A549 treated with AZD9567 at 1 μM for 4 hours (cell line): ENCODE results near the gene ADAM17. TPM values are rescaled to one million over a fixed set of nuclear protein-coding genes. Genes with fewer than 3 reads are reported as not detected.

Experiments
- total RNA-seq: library from RNA; stranded (reverse); fragments of 200-300 nt; extraction: Qiagen RNA extraction; gene quantifications from 5 replicates; pipeline ENCODE4 v1.2.3, GENCODE V29; 2022; ENCODE audit not compliant: insufficient read depth

The ADAM17 gene
- 25.5 to 32.0 TPM (median 28.5 TPM) in 5 replicates for total RNA-seq

GRCh38 chr2:9555297-9556120, at the start of gene ADAM17:
ADAM17 (minus strand) TSS chr2:9555830; CDS start chr2:9555605, 225 bp downstream.

GRCh38 chr2:9474361-9475057, 81.1 kb downstream of the ADAM17 start, which contains the start of gene IAH1:
IAH1 (plus strand) TSS chr2:9474551; CDS start chr2:9474567, 16 bp downstream.

Other genes with a start within 250 kb of the ADAM17 start
- 163 to 195 TPM (median 176 TPM) in 5 replicates for gene ITGB1BP1, start 132.3 kb downstream of the ADAM17 start, total RNA-seq
- 46.2 to 93.0 TPM (median 49.8 TPM) in 5 replicates for gene CPSF3, start 132.2 kb downstream of the ADAM17 start, total RNA-seq
- 75.8 to 109 TPM (median 99.4 TPM) in 5 replicates for gene IAH1, start 81.3 kb downstream of the ADAM17 start, total RNA-seq
- 860 to 1,031 TPM (median 952 TPM) in 5 replicates for gene YWHAQ, start 75.2 kb upstream of the ADAM17 start, total RNA-seq